Renal cortex interstitium (tissue), 11 donors: ENCODE measurements around the gene PLCD1. TPM values are rescaled to one million over a fixed set of nuclear protein-coding genes. Genes with fewer than 3 reads are reported as not detected.
"Not testable (repeated sequence)": the region's sequence is repeated elsewhere in the genome, so short reads cannot be mapped to it uniquely, and the experiment has no call there.

Source experiments
- DNase-seq, 11 donors: peaks; one replicate each; pipeline ENCODE4 v3.0.0-alpha.2; 2013; ENCODE audit warnings: low read depth in 9 of 11, low spot score in 4 of 11; ENCODE audit errors: extremely low read depth in 1 of 11
- polyA plus RNA-seq, 3 donors: library from polyadenylated mRNA; unstranded; fragments of 120-200 nt; gene quantifications; one replicate each; pipeline ENCODE4 v1.2.1, GENCODE V29; 2013; ENCODE audit not compliant: insufficient read length in 3 of 3

PLCD1 gene
- polyA plus RNA-seq, 3 donors, result 21.6 to 23.2 (median 21.9) TPM

- no peak for DNase-seq
These were observed 11.0 kb upstream of the PLCD1 start for GRCh38 chr3:38040401-38040800.

GRCh38 chr3:38039899-38040261, 10.4 kb upstream of the PLCD1 start:
- DNase-seq, result no peak

GRCh38 chr3:38039101-38039898, 9.9 kb upstream of the PLCD1 start, which contains the start of gene DLEC1:
DLEC1 (plus strand) TSS chr3:38039208; CDS start chr3:38039226, 18 bp downstream.
- peak in 4 of 11 donors; percentile 46 to 55 (median 49) for DNase-seq

GRCh38 chr3:38038447-38038911, 9.0 kb upstream of the PLCD1 start:
- DNase-seq, result no peak

- no peak for DNase-seq
These were observed 7.5 kb upstream of the PLCD1 start for GRCh38 chr3:38036906-38037305.

- no peak for DNase-seq
These were observed 6.8 kb upstream of the PLCD1 start for GRCh38 chr3:38036286-38036685.

GRCh38 chr3:38034335-38034734, 4.9 kb upstream of the PLCD1 start:
- DNase-seq, result not testable (repeated sequence)

GRCh38 chr3:38033586-38033985, 4.1 kb upstream of the PLCD1 start:
- not testable (repeated sequence) for DNase-seq

- no peak for DNase-seq
These were observed 3.0 kb upstream of the PLCD1 start for GRCh38 chr3:38032328-38032865.

- no peak for DNase-seq
These were observed 1.9 kb upstream of the PLCD1 start for GRCh38 chr3:38031022-38031994.

- no peak for DNase-seq
These were observed 932 bp upstream of the PLCD1 start for GRCh38 chr3:38030126-38031021.

- no peak for DNase-seq
These were observed 651 bp downstream of the PLCD1 start for GRCh38 chr3:38028621-38029361.

GRCh38 chr3:38027466-38028465, 1.7 kb downstream of the PLCD1 start:
- no peak for DNase-seq

GRCh38 chr3:38026856-38027255, 2.6 kb downstream of the PLCD1 start:
- no peak for DNase-seq

- no peak for DNase-seq
These were observed 6.3 kb downstream of the PLCD1 start for GRCh38 chr3:38022896-38023709.

- no peak for DNase-seq
These were observed 7.1 kb downstream of the PLCD1 start for GRCh38 chr3:38022301-38022700.
